ENCODE measurements around the gene RIPOR3.

DNA sequence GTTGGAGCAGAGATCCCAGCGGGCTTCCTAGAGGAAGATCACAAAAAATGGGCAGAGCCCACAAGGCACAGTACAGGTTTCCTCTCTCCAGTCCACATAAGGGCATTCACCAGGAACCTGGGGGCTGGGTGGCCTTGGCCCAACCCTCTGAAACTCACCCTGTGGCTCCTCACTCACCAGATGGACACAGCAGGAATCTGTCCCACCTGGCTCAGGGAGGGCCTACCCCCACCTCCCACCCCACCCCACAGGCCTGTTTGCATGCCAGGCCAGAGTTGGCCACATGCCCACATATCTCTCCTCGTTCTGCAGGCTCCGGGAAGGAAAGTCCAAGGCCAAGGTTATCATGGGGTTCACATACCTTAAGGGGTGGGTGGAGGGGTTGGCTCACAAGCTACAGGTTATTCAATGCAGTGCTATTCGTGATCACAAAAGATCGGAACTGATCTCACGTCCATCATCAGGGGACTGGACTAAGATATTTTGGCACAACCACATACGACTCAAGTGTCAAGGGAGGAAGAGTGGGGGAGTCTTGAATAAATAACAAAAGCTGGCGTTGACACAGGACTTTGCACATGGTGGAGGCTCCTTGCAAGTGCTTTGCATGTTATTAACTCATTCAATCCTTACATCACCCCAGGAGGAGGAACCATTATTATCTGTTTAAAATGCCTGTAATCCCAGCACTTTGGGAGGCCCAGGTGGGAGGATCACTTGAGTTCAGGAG lies 13.0 kb downstream of the RIPOR3 start:
- TF ChIP-seq BHLHE40 (IDR thresholded peaks at IDR 0.05; ENCODE audit: low read depth, low read length) (no peak), POLR2A (IDR thresholded peaks at IDR 0.05; ENCODE audit: low read length) (no peak), NFE2L2 (conservative IDR thresholded peaks at IDR 0.05; ENCODE audit: low read length) (no peak), EP300 (IDR thresholded peaks at IDR 0.05) (no peak), EHMT2 (IDR thresholded peaks at IDR 0.05; ENCODE audit: low read depth) (no peak)
- TF ChIP-seq, protein P1, sequence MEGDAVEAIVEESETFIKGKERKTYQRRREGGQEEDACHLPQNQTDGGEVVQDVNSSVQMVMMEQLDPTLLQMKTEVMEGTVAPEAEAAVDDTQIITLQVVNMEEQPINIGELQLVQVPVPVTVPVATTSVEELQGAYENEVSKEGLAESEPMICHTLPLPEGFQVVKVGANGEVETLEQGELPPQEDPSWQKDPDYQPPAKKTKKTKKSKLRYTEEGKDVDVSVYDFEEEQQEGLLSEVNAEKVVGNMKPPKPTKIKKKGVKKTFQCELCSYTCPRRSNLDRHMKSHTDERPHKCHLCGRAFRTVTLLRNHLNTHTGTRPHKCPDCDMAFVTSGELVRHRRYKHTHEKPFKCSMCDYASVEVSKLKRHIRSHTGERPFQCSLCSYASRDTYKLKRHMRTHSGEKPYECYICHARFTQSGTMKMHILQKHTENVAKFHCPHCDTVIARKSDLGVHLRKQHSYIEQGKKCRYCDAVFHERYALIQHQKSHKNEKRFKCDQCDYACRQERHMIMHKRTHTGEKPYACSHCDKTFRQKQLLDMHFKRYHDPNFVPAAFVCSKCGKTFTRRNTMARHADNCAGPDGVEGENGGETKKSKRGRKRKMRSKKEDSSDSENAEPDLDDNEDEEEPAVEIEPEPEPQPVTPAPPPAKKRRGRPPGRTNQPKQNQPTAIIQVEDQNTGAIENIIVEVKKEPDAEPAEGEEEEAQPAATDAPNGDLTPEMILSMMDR (IDR thresholded peaks at IDR 0.05), result no peak
- TF ChIP-seq, protein P2, sequence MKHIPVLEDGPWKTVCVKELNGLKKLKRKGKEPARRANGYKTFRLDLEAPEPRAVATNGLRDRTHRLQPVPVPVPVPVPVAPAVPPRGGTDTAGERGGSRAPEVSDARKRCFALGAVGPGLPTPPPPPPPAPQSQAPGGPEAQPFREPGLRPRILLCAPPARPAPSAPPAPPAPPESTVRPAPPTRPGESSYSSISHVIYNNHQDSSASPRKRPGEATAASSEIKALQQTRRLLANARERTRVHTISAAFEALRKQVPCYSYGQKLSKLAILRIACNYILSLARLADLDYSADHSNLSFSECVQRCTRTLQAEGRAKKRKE (CRISPR knock-in tag; IDR thresholded peaks at IDR 0.05; ENCODE audit: low read depth), result no peak
